ENCODE data around the gene DLX3. TPM values are rescaled to one million over a fixed set of nuclear protein-coding genes. Genes with fewer than 3 reads are reported as not detected.

Gene DLX3
- total RNA-seq, 5 donors from 2014 or later (not counting 1 experiment from before 2014, with no cell fraction given), result not detected

- POLR2A ChIA-PET, result no interaction called here
- CTCF ChIA-PET, result interaction anchor here in 1 of 2 donors (0.6 kb wide), 1 partner anchor 94 kb away, joined by 4 read pairs; no protein-coding TSS in a partner anchor
- Mint-ChIP-seq H3K4me3 (peak overlapping the region; percentile 9 to 88 (median 29)), H3K9me3 (no peaks in the 10 kb centered on the region), H3K27me3 (peaks cover 50 to 81% of the 10 kb centered on the region in 2 donors), H3K36me3 (no peaks in the 10 kb centered on the region), H3K27ac (no peak overlapping the region), H3K4me1 (peaks cover 28 to 46% (median 36%) of the 10 kb centered on the region in 3 donors)
- WGBS (ENCODE audit: insufficient coverage), result 12% methylated on average over 31 of the region's 35 CpGs
- no peak overlapping the region for H3K27ac ChIP-seq (ENCODE audit: low read length)
- peaks cover 0 to 43% of the 10 kb centered on the region in 2 experiments for H3K4me1 ChIP-seq (ENCODE audit: control insufficient read depth in 1 of 2, extremely low read depth in 1 of 2, insufficient read depth in 2 of 2, low read length in 2 of 2)
- peaks cover 15 to 89% of the 10 kb centered on the region in 2 experiments for H3K27me3 ChIP-seq (replicated peaks in 1 of 2; ENCODE audit: control insufficient read depth in 2 of 2, extremely low read depth in 1 of 2, insufficient read depth in 2 of 2, low read length in 1 of 2)
- no peak for DNase-seq
- no peak for ATAC-seq (replicated peaks in 1 of 4)
- H3K4me3 ChIP-seq (ENCODE audit: control insufficient read depth in 1 of 2, extremely low read depth in 1 of 2, low read length in 1 of 2), result no peak overlapping the region
- H3K9me3 ChIP-seq, result no peaks in the 10 kb centered on the region
- H3K36me3 ChIP-seq (ENCODE audit: control insufficient read depth in 2 of 2, extremely low read depth in 1 of 2, insufficient read depth in 1 of 2, low read length in 1 of 2), result no peaks in the 10 kb centered on the region
These were observed 23.7 kb downstream of the DLX3 start for GRCh38 chr17:49971199-49971847.

GRCh38 chr17:49970498-49970897, 24.5 kb downstream of the DLX3 start:
- Mint-ChIP-seq H3K4me1 (peaks cover 36 to 53% (median 42%) of the 10 kb centered on the region in 3 donors), H3K27ac (peak overlapping the region in 1 of 2 donors; percentile 75), H3K4me3 (peak overlapping the region; percentile 81 to 88 (median 86)), H3K27me3 (peaks cover 53 to 84% of the 10 kb centered on the region in 2 donors), H3K36me3 (no peaks in the 10 kb centered on the region), H3K9me3 (no peaks in the 10 kb centered on the region)
- Histone ChIP-seq H3K36me3 (ENCODE audit: control insufficient read depth in 2 of 2, extremely low read depth in 1 of 2, insufficient read depth in 1 of 2, low read length in 1 of 2) (no peaks in the 10 kb centered on the region), H3K4me3 (ENCODE audit: control insufficient read depth in 1 of 2, extremely low read depth in 1 of 2, low read length in 1 of 2) (no peak overlapping the region), H3K27me3 (replicated peaks in 1 of 2; ENCODE audit: control insufficient read depth in 2 of 2, extremely low read depth in 1 of 2, insufficient read depth in 2 of 2, low read length in 1 of 2) (peaks cover 17 to 89% of the 10 kb centered on the region in 2 experiments), H3K27ac (ENCODE audit: low read length) (no peak overlapping the region), H3K9me3 (no peaks in the 10 kb centered on the region), H3K4me1 (ENCODE audit: control insufficient read depth in 1 of 2, extremely low read depth in 1 of 2, insufficient read depth in 2 of 2, low read length in 2 of 2) (peaks cover under 1 to 43% of the 10 kb centered on the region in 2 experiments)
- ATAC-seq (replicated peaks in 1 of 4), result no peak
- ChIA-PET CTCF (interaction anchor here in 1 of 2 donors (0.6 kb wide), 1 partner anchor 94 kb away, joined by 4 read pairs; no protein-coding TSS in a partner anchor), POLR2A (no interaction called here)
- DNase-seq, result no peak
- 67% methylated on average over 1 of the region's 3 CpGs for WGBS (ENCODE audit: insufficient coverage)

- Mint-ChIP-seq H3K36me3 (no peaks in the 10 kb centered on the region), H3K27ac (no peak overlapping the region), H3K4me1 (peaks cover 42 to 58% (median 47%) of the 10 kb centered on the region in 3 donors), H3K27me3 (peaks cover 58 to 83% of the 10 kb centered on the region in 2 donors), H3K4me3 (peak overlapping the region; percentile 81 to 88 (median 86)), H3K9me3 (no peaks in the 10 kb centered on the region)
- no peaks in the 10 kb centered on the region for H3K9me3 ChIP-seq
- peak overlapping the region; percentile 72 to 90 for H3K4me3 ChIP-seq (ENCODE audit: control insufficient read depth in 1 of 2, extremely low read depth in 1 of 2, low read length in 1 of 2)
- 48% methylated on average over 3 of the region's 18 CpGs for WGBS (ENCODE audit: insufficient coverage)
- H3K27me3 ChIP-seq (replicated peaks in 1 of 2; ENCODE audit: control insufficient read depth in 2 of 2, extremely low read depth in 1 of 2, insufficient read depth in 2 of 2, low read length in 1 of 2), result peaks cover 15 to 89% of the 10 kb centered on the region in 2 experiments
- no peak overlapping the region for H3K27ac ChIP-seq (ENCODE audit: low read length)
- ChIA-PET POLR2A (no interaction called here), CTCF (no interaction called here)
- no peaks in the 10 kb centered on the region for H3K36me3 ChIP-seq (ENCODE audit: control insufficient read depth in 2 of 2, extremely low read depth in 1 of 2, insufficient read depth in 1 of 2, low read length in 1 of 2)
- peaks cover 4 to 49% of the 10 kb centered on the region in 2 experiments for H3K4me1 ChIP-seq (ENCODE audit: control insufficient read depth in 1 of 2, extremely low read depth in 1 of 2, insufficient read depth in 2 of 2, low read length in 2 of 2)
- DNase-seq (peak in 1 of 35 experiments; percentile 19), ATAC-seq (replicated peaks in 1 of 4) (no peak)
These were observed 25.1 kb downstream of the DLX3 start for GRCh38 chr17:49969795-49970389.

- Mint-ChIP-seq H3K4me3 (peak within 1 kb of the TSS; percentile 81 to 88 (median 86)), H3K36me3 (no peaks in the 10 kb centered on the region), H3K4me1 (peaks cover 49 to 65% (median 54%) of the 10 kb centered on the region in 3 donors), H3K27me3 (peaks cover 63 to 84% of the 10 kb centered on the region in 2 donors), H3K9me3 (no peaks in the 10 kb centered on the region), H3K27ac (peak within 1 kb of the TSS; percentile 43 to 48)
- DNase-seq (peak in 11 of 35 experiments; percentile 15 to 41 (median 27)), ATAC-seq (replicated peaks in 1 of 4) (peak in 3 of 4 experiments; percentile 6 to 12 (median 7))
- peaks cover 19 to 94% of the 10 kb centered on the region in 2 experiments for H3K27me3 ChIP-seq (replicated peaks in 1 of 2; ENCODE audit: control insufficient read depth in 2 of 2, extremely low read depth in 1 of 2, insufficient read depth in 2 of 2, low read length in 1 of 2)
- H3K4me1 ChIP-seq (ENCODE audit: control insufficient read depth in 1 of 2, extremely low read depth in 1 of 2, insufficient read depth in 2 of 2, low read length in 2 of 2), result peaks cover 8 to 55% of the 10 kb centered on the region in 2 experiments
- CTCF ChIA-PET, result no interaction called here
- WGBS (ENCODE audit: insufficient coverage), result 3% methylated on average over 33 of the region's 45 CpGs
- no peaks in the 10 kb centered on the region for H3K36me3 ChIP-seq (ENCODE audit: control insufficient read depth in 2 of 2, extremely low read depth in 1 of 2, insufficient read depth in 1 of 2, low read length in 1 of 2)
- POLR2A ChIA-PET, result no interaction called here
- H3K9me3 ChIP-seq, result no peaks in the 10 kb centered on the region
- peak within 1 kb of the TSS; percentile 72 to 90 for H3K4me3 ChIP-seq (ENCODE audit: control insufficient read depth in 1 of 2, extremely low read depth in 1 of 2, low read length in 1 of 2)
- H3K27ac ChIP-seq (ENCODE audit: low read length), result no peak within 1 kb of the TSS
These were observed 25.8 kb downstream of the DLX3 start, which contains the start of gene DLX4 for GRCh38 chr17:49969134-49969759. Gene DLX4, plus strand, starts transcription at chr17:49969190. Its CDS starts 279 bp downstream, at chr17:49969469.

DNA sequence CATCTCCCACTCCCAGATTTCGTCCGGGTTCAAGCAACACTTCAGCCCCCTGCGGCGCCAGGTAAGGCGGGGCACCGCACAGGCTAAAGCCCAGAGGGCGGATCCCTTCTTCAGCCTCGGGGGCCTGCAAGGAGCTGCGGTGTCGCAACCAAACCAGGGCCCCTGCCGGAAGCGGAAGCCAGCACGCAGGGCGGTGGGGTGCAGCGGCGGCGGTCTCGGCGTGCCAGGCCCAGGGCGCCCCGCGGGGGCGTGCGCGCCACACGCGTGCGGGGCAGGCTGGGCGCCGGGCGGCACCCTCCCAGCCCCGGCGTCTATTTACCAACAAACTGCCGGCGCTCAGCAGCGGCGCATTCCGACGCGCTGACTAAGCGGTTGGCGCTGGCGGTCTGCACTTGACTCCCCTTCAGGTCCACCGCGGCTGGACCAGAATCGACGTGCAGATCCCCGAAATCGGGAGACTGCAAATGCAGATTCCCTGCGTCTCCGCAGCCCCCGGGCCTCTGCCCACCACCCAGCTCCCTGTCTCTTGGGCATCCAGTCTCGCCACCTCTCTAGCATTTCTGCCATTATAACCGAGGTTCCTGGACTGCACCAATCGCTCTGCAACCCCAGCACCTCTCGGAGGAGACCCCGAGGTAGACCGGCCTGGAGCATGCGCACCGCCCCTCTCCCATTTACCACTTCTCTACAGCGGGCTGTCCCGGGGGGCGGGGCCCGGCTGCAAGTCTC, 26.5 kb downstream of the DLX3 start:
- POLR2A ChIA-PET, result no interaction called here
- CTCF ChIA-PET, result interaction anchor here in 1 of 2 donors (0.6 to 0.9 kb wide), 2 partner anchors 16 to 28 kb away, joined by 3 to 4 read pairs; no protein-coding TSS in a partner anchor

More for the DNA sequence above, 26.5 kb downstream of the DLX3 start:
- ATAC-seq (replicated peaks in 1 of 4), result peak; percentile 78 to 83 (median 81)
- H3K27ac Mint-ChIP-seq, result peak overlapping the region in 1 of 2 donors; percentile 43
- Histone ChIP-seq H3K27ac (ENCODE audit: low read length) (no peak overlapping the region), H3K27me3 (replicated peaks in 1 of 2; ENCODE audit: control insufficient read depth in 2 of 2, extremely low read depth in 1 of 2, insufficient read depth in 2 of 2, low read length in 1 of 2) (peaks cover 20 to 94% of the 10 kb centered on the region in 2 experiments), H3K4me1 (ENCODE audit: control insufficient read depth in 1 of 2, extremely low read depth in 1 of 2, insufficient read depth in 2 of 2, low read length in 2 of 2) (peaks cover 9 to 62% of the 10 kb centered on the region in 2 experiments), H3K4me3 (ENCODE audit: control insufficient read depth in 1 of 2, extremely low read depth in 1 of 2, low read length in 1 of 2) (peak overlapping the region; percentile 72 to 90), H3K9me3 (no peaks in the 10 kb centered on the region), H3K36me3 (ENCODE audit: control insufficient read depth in 2 of 2, extremely low read depth in 1 of 2, insufficient read depth in 1 of 2, low read length in 1 of 2) (no peaks in the 10 kb centered on the region)
- H3K9me3 Mint-ChIP-seq, result no peaks in the 10 kb centered on the region
- peaks cover 56 to 71% (median 60%) of the 10 kb centered on the region in 3 donors for H3K4me1 Mint-ChIP-seq
- H3K4me3 Mint-ChIP-seq, result peak overlapping the region; percentile 81 to 88 (median 86)
- peaks cover 64 to 84% of the 10 kb centered on the region in 2 donors for H3K27me3 Mint-ChIP-seq
- WGBS (ENCODE audit: insufficient coverage), result under 1% methylated on average over 60 of the region's 64 CpGs
- DNase-seq, result peak; percentile 37 to 80 (median 68)
- H3K36me3 Mint-ChIP-seq, result no peaks in the 10 kb centered on the region

Measured in T-cell (primary cell).